Measurements from ENCODE around the gene LRMDA.
"Not testable (repeated sequence)": the region's sequence is repeated elsewhere in the genome, so short reads cannot be mapped to it uniquely, and the experiment has no call there.

Gene LRMDA

GRCh38 chr10:75739414-75740143 is 308.2 kb downstream of the LRMDA start:
- ChIA-PET CTCF (no interaction called here), POLR2A (no interaction called here)
- DNase-seq (ENCODE audit: extremely low spot score), result no peak
- TF ChIP-seq, protein P1, sequence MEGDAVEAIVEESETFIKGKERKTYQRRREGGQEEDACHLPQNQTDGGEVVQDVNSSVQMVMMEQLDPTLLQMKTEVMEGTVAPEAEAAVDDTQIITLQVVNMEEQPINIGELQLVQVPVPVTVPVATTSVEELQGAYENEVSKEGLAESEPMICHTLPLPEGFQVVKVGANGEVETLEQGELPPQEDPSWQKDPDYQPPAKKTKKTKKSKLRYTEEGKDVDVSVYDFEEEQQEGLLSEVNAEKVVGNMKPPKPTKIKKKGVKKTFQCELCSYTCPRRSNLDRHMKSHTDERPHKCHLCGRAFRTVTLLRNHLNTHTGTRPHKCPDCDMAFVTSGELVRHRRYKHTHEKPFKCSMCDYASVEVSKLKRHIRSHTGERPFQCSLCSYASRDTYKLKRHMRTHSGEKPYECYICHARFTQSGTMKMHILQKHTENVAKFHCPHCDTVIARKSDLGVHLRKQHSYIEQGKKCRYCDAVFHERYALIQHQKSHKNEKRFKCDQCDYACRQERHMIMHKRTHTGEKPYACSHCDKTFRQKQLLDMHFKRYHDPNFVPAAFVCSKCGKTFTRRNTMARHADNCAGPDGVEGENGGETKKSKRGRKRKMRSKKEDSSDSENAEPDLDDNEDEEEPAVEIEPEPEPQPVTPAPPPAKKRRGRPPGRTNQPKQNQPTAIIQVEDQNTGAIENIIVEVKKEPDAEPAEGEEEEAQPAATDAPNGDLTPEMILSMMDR (IDR thresholded peaks at IDR 0.05; ENCODE audit: control extremely low read depth, extremely low read depth, low read depth, missing control alignments), result no peak

GRCh38 chr10:75740541-75740940 is 309.1 kb downstream of the LRMDA start:
- ChIA-PET POLR2A (no interaction called here), CTCF (no interaction called here)
- no peak for DNase-seq (ENCODE audit: extremely low spot score)
- TF ChIP-seq, protein P1 (IDR thresholded peaks at IDR 0.05; ENCODE audit: control extremely low read depth, extremely low read depth, low read depth, missing control alignments), result no peak

DNA sequence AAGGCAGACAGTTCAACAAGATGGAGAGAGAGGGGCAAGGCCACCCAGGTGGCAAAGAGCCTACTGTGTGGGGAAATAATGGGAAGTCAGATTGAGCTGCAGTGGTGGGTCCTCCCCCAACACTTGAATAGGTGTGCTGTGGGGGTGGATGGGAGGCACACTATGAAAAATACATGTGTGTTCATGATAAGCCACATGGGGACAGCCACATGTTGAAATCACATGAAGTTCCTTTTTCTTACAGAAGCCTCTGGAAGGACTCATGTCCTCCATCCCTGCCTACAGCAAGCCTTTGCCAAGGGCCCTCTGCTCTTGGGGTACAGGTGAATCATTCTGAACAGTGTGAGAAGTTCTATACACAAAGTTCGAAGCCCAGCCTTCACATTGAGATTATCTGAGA is 310.9 kb downstream of the LRMDA start:
- no peak for DNase-seq (ENCODE audit: extremely low spot score)

DNA sequence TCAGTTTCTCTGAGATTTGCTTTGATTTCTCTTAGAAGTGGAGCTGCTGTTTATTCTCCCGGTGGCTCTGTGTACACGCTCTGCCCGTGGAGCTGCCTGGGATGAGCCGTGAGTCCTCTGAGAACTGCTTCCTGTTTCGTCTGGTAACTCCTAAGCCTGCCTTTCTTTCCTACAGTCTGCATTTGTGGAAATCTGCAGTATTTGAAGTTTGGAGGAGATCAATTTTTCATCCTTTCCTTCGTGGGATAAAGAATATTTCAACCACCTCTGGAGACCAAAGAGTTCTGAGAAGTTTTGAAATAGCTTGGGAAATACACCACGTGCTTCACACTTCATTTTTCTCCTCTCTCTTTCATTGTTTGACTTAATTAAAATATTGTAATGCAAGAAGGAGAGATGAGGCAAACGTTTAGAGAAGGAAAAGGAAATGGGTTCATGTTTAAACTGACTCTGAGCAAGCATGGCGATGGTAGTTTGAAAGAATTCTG is 311.9 kb downstream of the LRMDA start:
- TF ChIP-seq, protein P1 (IDR thresholded peaks at IDR 0.05; ENCODE audit: control extremely low read depth, extremely low read depth, low read depth, missing control alignments), result no peak
- no peak for DNase-seq (ENCODE audit: extremely low spot score)
- POLR2A ChIA-PET, result no interaction called here
- CTCF ChIA-PET, result no interaction called here

More for the DNA sequence above, 310.9 kb downstream of the LRMDA start:
- POLR2A ChIA-PET, result no interaction called here
- TF ChIP-seq, protein P1 (IDR thresholded peaks at IDR 0.05; ENCODE audit: control extremely low read depth, extremely low read depth, low read depth, missing control alignments), result no peak
- CTCF ChIA-PET, result no interaction called here

DNA sequence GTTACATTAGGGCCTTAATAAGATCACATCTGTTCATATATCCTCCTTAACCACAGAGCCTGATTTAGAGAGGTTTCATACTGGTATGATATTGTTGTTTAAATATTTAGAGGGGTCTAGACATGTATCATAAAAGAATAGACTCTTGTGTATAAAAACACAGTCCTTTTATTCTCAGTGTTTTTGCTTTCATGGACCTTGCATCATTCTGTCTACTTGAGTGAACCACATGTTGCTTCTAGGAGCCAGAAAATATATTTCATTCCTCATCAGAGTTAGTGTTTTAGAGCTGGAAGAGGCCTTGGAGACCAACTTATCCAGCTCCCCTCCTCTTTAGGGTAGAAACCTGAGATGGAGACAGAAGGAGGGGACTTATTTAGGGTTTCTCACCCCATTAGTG is 312.8 kb downstream of the LRMDA start:
- TF ChIP-seq, protein P1 (IDR thresholded peaks at IDR 0.05; ENCODE audit: control extremely low read depth, extremely low read depth, low read depth, missing control alignments), result no peak
- ChIA-PET CTCF (no interaction called here), POLR2A (no interaction called here)
- DNase-seq (ENCODE audit: extremely low spot score), result no peak

DNA sequence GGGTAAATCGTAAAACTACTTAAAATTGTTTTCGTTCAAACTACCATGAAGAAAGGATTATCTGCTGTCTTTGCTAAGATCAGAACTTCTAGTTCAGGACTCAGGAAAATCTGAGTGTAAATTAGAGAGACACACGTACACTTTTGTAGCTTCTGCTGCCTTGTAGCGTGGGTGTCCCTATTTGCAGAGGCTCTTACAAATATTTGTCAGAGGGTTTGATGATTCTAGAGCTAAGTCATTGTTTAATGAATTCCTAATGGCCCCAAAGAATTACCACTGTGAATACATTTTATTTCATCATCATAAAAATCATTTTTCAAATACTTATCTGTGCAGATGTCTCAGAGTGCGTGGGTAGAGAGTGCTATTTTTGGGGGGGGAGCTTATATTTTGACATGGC is 314.9 kb downstream of the LRMDA start:
- no peak for DNase-seq (ENCODE audit: extremely low spot score)
- CTCF ChIA-PET, result interaction anchor here (1.7 kb wide), 1 partner anchor 9 kb away, joined by 4 read pairs; no protein-coding TSS in a partner anchor
- TF ChIP-seq, protein P1 (IDR thresholded peaks at IDR 0.05; ENCODE audit: control extremely low read depth, extremely low read depth, low read depth, missing control alignments), result no peak
- POLR2A ChIA-PET, result no interaction called here

- DNase-seq (ENCODE audit: extremely low spot score); POLR2A ChIA-PET; CTCF ChIA-PET: not testable (repeated sequence)
Measured at GRCh38 chr10:75750093-75750875, 318.9 kb downstream of the LRMDA start.

Measured in GM10248 (cell line).